ENCODE measurements around the gene PLPP3.

GRCh38 chr1:56456435-56457101 is 122.8 kb downstream of the PLPP3 start:
- TF ChIP-seq CTCF (conservative IDR thresholded peaks at IDR 0.05; ENCODE audit: low read depth, low read length) (no peak), EZH2 (IDR thresholded peaks at IDR 0.05; ENCODE audit: borderline replicate concordance, low read depth, low read length, poor library complexity, severe bottlenecking) (no peak)

Measured in A673 (cell line).